GM19023 (cell line): ENCODE measurements around the gene ANKS6.

Experiments
- ATAC-seq: cut with Tn5 transposase; IDR thresholded peaks from one replicate; pipeline ENCODE4 v1.9.1; 2021; ENCODE audit warnings: mild to moderate bottlenecking, moderate library complexity; ENCODE audit not compliant: unreplicated experiment

ANKS6 gene

DNA sequence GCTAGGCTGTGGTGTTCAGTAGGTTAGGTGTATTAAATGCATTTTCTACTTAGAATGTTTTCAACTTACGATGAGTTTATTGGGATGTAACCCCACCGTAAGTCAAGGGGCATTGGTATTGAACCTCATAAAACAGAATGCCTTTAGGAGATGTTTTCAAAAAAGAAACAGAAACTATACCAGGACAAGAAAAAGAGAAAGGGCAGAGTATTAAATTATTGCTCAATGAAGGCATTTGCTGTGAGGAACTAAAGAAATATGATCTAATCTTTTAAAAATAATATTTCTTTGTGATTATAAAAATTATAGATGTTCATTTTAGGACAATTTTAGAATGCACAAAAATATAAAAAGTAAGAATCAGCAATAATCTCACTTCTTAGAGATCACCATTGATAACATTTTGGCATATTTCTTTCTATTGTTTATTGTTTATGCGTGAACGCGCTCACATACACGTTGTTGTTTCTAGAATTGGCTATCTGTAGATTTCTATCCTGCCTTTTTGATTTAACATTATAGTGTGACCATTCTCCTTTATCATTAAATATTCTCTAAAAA lies 19.1 kb upstream of the ANKS6 start:
- no peak for ATAC-seq

DNA sequence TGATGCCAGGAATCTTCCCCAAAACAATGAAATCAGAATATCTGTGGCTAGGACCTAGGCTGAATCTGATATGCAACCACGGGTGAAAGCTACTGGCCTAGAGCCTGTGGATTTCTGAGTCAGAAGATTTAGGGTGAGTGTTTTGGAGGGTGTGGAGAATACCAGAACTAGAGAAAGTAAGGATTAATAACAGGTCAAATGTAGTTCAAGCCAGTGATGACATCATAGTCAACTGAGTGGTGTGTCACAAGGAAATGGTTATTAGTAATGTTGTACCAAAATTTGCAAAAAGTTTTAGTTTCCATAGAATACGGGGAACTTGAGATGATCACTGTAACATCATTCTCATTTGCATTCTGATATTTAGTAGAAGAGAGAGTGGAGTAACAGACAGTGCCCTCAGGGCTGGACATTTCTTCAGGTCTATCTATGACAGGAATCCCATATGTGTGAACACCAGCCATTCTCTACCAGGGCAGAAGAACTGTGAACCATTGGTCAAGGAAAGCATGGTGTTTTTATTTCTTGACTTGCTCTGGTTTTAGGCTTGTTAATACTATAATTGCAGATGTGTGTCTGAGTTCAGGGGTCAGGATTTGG lies 14.8 kb upstream of the ANKS6 start:
- ATAC-seq = no peak

DNA sequence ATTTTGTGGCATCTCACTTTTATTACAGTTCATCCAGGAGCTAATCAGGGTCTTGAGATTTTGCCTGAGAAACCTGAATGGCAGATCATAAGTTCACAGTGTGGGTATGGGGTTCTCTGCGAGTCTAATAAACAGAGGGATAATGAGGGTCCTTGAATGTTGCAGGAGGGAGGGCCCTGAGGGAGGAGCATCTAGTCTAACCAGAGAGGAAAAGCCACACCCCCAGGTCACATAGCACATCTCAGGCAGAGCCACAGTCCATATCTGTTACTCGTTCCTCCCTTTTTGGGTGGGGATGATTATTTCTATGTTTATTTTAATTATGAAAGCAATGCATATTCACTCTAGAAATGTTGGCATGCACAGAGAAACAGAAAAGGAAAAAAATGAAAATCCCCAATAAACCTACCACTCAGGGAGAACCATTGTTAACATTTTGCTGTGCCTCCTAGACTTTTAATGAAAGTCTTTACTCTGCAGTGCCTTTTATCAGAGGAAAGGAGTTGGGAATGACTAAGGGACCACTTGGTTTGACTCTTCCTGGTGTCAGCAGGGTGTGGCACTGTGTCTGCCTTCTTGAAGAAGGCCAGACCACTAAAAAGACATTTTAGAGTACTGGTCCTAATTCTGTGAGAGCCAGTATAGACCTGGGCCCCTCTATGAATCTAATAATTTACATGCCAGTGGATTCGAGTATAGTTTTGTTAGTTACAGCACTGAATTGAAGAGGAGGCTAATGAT lies 13.9 kb upstream of the ANKS6 start:
- ATAC-seq = no peak

DNA sequence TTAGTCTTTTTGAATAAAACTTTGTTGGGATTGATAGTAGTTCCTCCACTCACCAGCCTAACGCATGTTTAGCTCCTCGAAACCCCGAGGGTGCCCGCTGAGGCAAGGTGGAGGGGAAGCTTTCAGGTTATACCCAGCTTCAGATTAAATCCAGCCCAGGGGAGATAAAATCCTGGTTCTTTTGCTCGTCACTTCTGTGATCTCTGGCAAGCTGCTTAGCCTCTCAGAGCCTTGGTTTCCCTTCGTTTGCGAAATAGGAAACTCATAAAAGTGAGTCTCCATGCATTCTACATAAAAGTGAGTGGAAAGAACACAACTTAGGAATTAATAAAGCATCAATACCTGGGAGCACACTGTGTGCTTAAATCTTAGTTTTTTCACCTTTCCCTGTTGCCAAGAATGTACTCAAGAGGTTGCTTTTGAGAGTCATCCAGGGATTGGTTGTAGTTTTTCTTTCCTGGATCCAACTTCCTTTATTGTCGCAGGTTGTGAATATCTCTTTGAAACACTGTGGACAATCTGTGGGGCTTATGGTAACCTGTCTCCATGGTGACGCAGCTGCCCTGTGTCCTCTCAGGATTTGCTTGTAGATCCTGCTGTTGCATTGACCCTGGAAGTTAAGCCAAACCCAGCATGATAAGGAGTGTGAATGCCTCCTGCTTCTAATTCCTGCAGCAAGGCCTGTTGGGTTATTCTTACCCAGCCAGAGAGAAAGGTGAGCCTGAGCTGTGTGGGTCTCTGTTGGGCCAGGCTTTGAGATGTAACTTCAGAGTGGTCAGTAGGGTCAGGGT lies 13.2 kb upstream of the ANKS6 start:
- ATAC-seq = no peak

- no peak for ATAC-seq
Observed at GRCh38 chr9:98808875-98809274, 12.5 kb upstream of the ANKS6 start.

GRCh38 chr9:98808411-98808815 lies 12.1 kb upstream of the ANKS6 start:
- no peak for ATAC-seq

DNA sequence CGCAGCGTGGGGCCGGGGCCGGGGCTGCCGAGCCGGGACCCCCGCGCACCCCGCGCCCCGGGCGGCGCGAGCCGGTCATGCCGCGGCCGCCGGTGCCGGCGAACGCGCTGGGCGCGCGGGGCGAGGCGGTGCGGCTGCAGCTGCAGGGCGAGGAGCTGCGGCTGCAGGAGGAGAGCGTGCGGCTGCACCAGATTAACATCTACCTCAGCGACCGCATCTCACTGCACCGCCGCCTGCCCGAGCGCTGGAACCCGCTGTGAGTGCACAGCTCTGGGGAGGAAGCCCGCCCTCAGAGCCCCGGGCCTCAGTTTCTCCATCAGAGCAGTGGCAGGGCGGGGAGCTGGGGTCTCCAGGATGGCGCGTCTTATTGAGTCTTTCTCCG lies 11.4 kb upstream of the ANKS6 start:
- peak; percentile 39 for ATAC-seq

DNA sequence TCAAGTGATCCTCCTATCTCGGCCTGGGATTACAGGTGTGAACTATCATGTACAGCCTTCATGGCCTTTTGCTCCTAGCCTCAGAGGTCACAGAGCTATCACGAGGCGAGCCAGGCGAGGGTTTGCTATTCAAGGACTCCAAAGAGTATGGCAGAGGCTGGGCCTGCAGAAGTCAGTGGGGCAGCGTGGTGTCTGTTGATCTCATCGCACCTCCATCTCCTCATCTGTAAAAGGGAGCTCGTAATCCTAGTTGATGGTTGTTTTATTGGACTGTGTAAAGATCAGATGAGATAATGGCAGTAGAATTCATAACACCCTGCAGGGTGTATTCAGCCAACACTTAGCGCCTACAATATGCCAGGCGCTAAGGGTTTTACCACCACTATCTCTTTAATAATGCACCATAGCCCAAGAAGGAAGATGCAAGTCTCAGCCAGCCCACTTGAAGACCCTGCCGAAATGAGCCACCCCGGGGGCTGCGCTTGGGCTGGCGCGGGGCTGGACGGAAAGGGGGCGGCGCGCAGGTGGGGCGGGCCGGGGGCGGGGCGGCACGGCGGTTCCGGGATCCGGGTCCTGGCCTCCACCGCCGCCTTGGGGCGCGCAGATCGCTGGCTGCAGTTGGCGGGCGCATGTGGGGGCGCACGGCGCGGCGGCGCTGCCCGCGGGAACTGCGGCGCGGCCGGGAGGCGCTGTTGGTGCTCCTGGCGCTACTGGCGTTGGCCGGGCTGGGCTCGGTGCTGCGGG lies 10.9 kb upstream of the ANKS6 start, which contains the start of gene GALNT12:
TSS of gene GALNT12 (plus strand) at position 601 of the 744 bp plus-strand sequence. CDS start at position 630, 29 bp downstream.
- ATAC-seq = peak; percentile 66

- no peak for ATAC-seq
Observed at GRCh38 chr9:98806394-98807035, 10.2 kb upstream of the ANKS6 start.

GRCh38 chr9:98805506-98806272 lies 9.3 kb upstream of the ANKS6 start:
- no peak for ATAC-seq

DNA sequence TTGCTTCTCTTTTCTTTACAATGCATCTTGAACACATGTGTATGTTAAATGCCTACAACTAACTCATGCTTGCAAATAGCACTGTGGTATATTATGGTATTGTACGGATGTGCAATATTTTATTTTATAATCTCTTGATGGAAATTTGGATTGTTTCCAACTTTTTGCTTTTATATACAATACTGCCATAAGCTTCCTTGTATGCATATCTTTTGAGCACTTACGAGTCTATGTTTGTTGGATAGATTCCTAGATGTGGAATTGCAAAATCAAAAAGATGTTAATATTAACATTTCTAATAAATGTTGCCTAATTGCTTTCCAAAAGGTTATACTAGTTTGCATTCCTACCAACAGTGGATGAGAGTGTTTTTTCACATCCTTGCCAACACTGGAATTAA lies 7.7 kb upstream of the ANKS6 start:
- ATAC-seq = no peak

- ATAC-seq = no peak
Observed at GRCh38 chr9:98801969-98802371, 5.6 kb upstream of the ANKS6 start.

- no peak for ATAC-seq
Observed at GRCh38 chr9:98801561-98801960, 5.2 kb upstream of the ANKS6 start.

GRCh38 chr9:98798254-98798653 lies 1.9 kb upstream of the ANKS6 start:
- no peak for ATAC-seq

DNA sequence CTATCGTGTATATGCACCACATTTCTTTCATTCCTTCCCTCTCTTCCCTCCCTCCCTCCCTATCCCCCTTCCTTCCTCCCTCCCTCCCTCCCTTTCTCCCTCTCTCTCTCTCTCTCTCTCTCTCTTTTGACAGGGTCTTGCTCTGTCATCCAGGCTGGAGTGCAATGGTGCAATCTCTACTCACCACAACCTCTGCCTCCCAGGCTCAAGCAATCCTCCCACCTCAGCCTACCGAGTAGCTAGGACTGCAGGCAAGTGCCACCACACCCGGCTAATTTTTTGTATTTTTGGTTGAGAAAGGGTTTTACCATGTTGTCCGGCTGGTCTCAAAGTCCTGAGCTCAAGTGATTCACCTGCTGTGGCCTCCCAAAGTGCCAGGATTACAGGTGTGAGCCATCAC lies 1.1 kb upstream of the ANKS6 start:
- no peak for ATAC-seq

GRCh38 chr9:98795970-98796363 lies 388 bp downstream of the ANKS6 start:
- ATAC-seq = peak; percentile 36

GRCh38 chr9:98795295-98795955 lies 930 bp downstream of the ANKS6 start:
- ATAC-seq = no peak

GRCh38 chr9:98794802-98795201 lies 1.6 kb downstream of the ANKS6 start:
- no peak for ATAC-seq

DNA sequence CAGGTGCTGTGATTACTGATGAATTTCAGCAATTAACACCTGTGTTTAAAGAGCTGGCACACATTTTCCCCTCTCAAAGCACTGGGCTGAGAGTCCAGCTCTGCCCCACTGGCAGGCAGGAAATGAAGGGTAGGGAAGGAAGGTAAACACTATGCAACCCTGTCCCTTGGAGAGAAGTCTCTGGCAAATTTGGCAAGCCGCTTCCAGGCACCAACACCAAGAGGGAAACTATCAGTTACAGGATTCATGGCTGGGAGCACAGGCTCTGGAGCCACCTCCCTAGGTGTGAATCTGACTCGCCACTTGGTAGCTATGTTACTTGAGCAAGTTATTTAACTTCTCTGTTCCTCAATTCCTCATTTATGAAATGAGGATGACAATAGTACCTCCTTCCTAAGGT lies 3.3 kb downstream of the ANKS6 start:
- ATAC-seq = no peak
